ENCODE measurements around the gene MIEF1. TPM values are rescaled to one million over a fixed set of nuclear protein-coding genes. Genes with fewer than 3 reads are reported as not detected.

MIEF1 gene
- total RNA-seq, 2 experiments from 2014 or later: 19.8 to 20.4 TPM

GRCh38 chr22:39490135-39490798, 11.8 kb upstream of the MIEF1 start:
- no peak overlapping the region for H3K27ac Mint-ChIP-seq
- ATAC-seq (ENCODE audit: poor library complexity) (peak; percentile 100), DNase-seq (peak; percentile 52 to 91 (median 76))
- H3K9me3 ChIP-seq (ENCODE audit: control insufficient read depth in 1 of 2, insufficient read depth in 1 of 2, low read length in 2 of 2): no peaks in the 10 kb centered on the region
- no peak for TF ChIP-seq CTCF (IDR thresholded peaks at IDR 0.05)
- H3K4me3 Mint-ChIP-seq: no peak overlapping the region
- intact Hi-C loops (cut with DNase I, micrococcal nuclease): loop anchor here in 1 of 2 experiments (5.0 kb wide), 1 partner anchor 532 kb away; no protein-coding TSS in a partner anchor
- no peaks in the 10 kb centered on the region for H3K36me3 Mint-ChIP-seq (ENCODE audit: low read depth)
- H3K27me3 Mint-ChIP-seq: no peaks in the 10 kb centered on the region
- no peaks in the 10 kb centered on the region for H3K9me3 Mint-ChIP-seq
- POLR2A ChIA-PET: interaction anchor here (0.6 to 2.9 kb wide), 7 partner anchors 12 to 554 kb away, joined by 3 to 18 read pairs (median 4); partner anchors contain the start of genes ATF4, MIEF1, RPL3 and TAB1
- peaks cover 12% of the 10 kb centered on the region for H3K4me1 Mint-ChIP-seq (ENCODE audit: low read depth)
- H3K27ac ChIP-seq (ENCODE audit: low read depth in 1 of 2, low read length in 2 of 2): no peak overlapping the region
- H3K4me1 ChIP-seq (ENCODE audit: insufficient read depth, low read length): peaks cover 18% of the 10 kb centered on the region
- no peaks in the 10 kb centered on the region for H3K36me3 ChIP-seq (ENCODE audit: insufficient read depth, low read length)
- no peaks in the 10 kb centered on the region for H3K27me3 ChIP-seq (ENCODE audit: control insufficient read depth in 1 of 2, insufficient read depth in 2 of 2, low read length in 2 of 2)
- CTCF ChIA-PET: interaction anchor here (1.0 to 1.6 kb wide), 4 partner anchors 8 to 91 kb away, joined by 3 to 15 read pairs (median 6); partner anchors contain the start of gene TAB1
- H3K4me3 ChIP-seq (ENCODE audit: low read length): no peak overlapping the region

GRCh38 chr22:39490966-39491680, 11.0 kb upstream of the MIEF1 start:
- Histone ChIP-seq H3K9me3 (ENCODE audit: control insufficient read depth in 1 of 2, insufficient read depth in 1 of 2, low read length in 2 of 2) (no peaks in the 10 kb centered on the region), H3K27me3 (ENCODE audit: control insufficient read depth in 1 of 2, insufficient read depth in 2 of 2, low read length in 2 of 2) (no peaks in the 10 kb centered on the region), H3K27ac (ENCODE audit: low read depth in 1 of 2, low read length in 2 of 2) (no peak overlapping the region), H3K36me3 (ENCODE audit: insufficient read depth, low read length) (no peaks in the 10 kb centered on the region), H3K4me3 (ENCODE audit: low read length) (no peak overlapping the region), H3K4me1 (ENCODE audit: insufficient read depth, low read length) (peaks cover 23% of the 10 kb centered on the region)
- Mint-ChIP-seq H3K27ac (no peak overlapping the region), H3K4me1 (ENCODE audit: low read depth) (peaks cover 13% of the 10 kb centered on the region), H3K4me3 (no peak overlapping the region), H3K36me3 (ENCODE audit: low read depth) (no peaks in the 10 kb centered on the region), H3K9me3 (no peaks in the 10 kb centered on the region), H3K27me3 (no peaks in the 10 kb centered on the region)
- intact Hi-C loops (cut with DNase I, micrococcal nuclease): loop anchor here in 1 of 2 experiments (5.0 kb wide), 1 partner anchor 531 kb away; no protein-coding TSS in a partner anchor
- no peak for ATAC-seq (ENCODE audit: poor library complexity)
- ChIA-PET POLR2A (interaction anchor here (1.2 to 2.9 kb wide), 4 partner anchors 11 to 172 kb away, joined by 4 to 18 read pairs (median 6); partner anchors contain the start of genes ATF4, MIEF1 and RPL3), CTCF (interaction anchor here (1.0 to 1.6 kb wide), 2 partner anchors 9 to 39 kb away, joined by 3 to 15 read pairs; no protein-coding TSS in a partner anchor)
- no peak for DNase-seq
- no peak for TF ChIP-seq CTCF (IDR thresholded peaks at IDR 0.05)

- Histone ChIP-seq H3K27ac (ENCODE audit: low read depth in 1 of 2, low read length in 2 of 2) (no peak overlapping the region), H3K4me3 (ENCODE audit: low read length) (no peak overlapping the region), H3K9me3 (ENCODE audit: control insufficient read depth in 1 of 2, insufficient read depth in 1 of 2, low read length in 2 of 2) (no peaks in the 10 kb centered on the region), H3K27me3 (ENCODE audit: control insufficient read depth in 1 of 2, insufficient read depth in 2 of 2, low read length in 2 of 2) (no peaks in the 10 kb centered on the region), H3K4me1 (ENCODE audit: insufficient read depth, low read length) (peaks cover 29% of the 10 kb centered on the region), H3K36me3 (ENCODE audit: insufficient read depth, low read length) (no peaks in the 10 kb centered on the region)
- H3K27me3 Mint-ChIP-seq: no peaks in the 10 kb centered on the region
- DNase-seq (no peak), ATAC-seq (ENCODE audit: poor library complexity) (no peak)
- no peaks in the 10 kb centered on the region for H3K36me3 Mint-ChIP-seq (ENCODE audit: low read depth)
- TF ChIP-seq CTCF (IDR thresholded peaks at IDR 0.05): no peak
- peaks cover 17% of the 10 kb centered on the region for H3K4me1 Mint-ChIP-seq (ENCODE audit: low read depth)
- H3K27ac Mint-ChIP-seq: no peak overlapping the region
- no peaks in the 10 kb centered on the region for H3K9me3 Mint-ChIP-seq
- no peak overlapping the region for H3K4me3 Mint-ChIP-seq
- CTCF ChIA-PET: no interaction called here
- POLR2A ChIA-PET: interaction anchor here (1.6 to 2.9 kb wide), 2 partner anchors 29 to 172 kb away, joined by 5 to 18 read pairs; partner anchors contain the start of genes ATF4 and RPL3
- intact Hi-C loops (cut with DNase I, micrococcal nuclease): loop anchor here in 1 of 2 experiments (5.0 kb wide), 1 partner anchor 531 kb away; no protein-coding TSS in a partner anchor
Observed at GRCh38 chr22:39491696-39492095, 10.4 kb upstream of the MIEF1 start.
